Adrenal gland (tissue), 5 donors: Measurements from ENCODE around the gene NIN.

ENCODE experiments used
- POLR2A ChIP-seq, 2 donors: fragments of 450-650 bp; IDR thresholded peaks; one replicate each; pipeline ENCODE4 v1.6.1; 2017; ENCODE audit warnings: antibody characterized with exemption in 2 of 2, mild to moderate bottlenecking in 2 of 2, moderate library complexity in 1 of 2
- TF ChIP-seq, protein P1 (sequence below), 6 experiments: fragments of 450-650 bp in 4 of 6; fragments of 200-600 bp in 2 of 6; sonication (generic) in 1 of 6; IDR thresholded peaks; 1 replicate in 5 of 6; 2 replicates in 1 of 6; pipeline versions ENCODE4 v1.5.1 to v1.8.0; 2016 to 2021; ENCODE audit warnings: antibody characterized with exemption in 6 of 6, mild to moderate bottlenecking in 2 of 6, moderate library complexity in 1 of 6
- donor health status: DM: no; HTN: no; CAD: no.

DNA sequence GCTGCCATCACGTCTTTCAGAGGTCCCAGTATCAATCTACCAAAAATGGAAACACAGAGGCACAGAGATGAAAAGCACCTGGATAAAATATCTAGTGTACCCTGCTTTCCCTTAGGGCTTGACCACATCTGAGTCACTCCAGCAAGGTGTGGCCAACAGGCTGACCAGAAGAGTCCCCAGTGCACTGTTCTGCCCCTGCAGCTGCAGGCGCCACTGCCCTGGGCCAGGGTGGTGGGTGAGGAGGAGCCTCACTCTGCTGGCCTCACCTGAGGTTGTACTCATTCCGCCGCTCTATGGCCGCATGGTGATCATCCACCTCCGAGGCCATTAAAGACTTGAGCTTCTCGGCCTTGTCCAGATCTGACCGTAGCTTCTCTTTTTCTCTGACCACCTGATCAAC lies 60.4 kb downstream of the NIN start:
- TF ChIP-seq, protein P1, sequence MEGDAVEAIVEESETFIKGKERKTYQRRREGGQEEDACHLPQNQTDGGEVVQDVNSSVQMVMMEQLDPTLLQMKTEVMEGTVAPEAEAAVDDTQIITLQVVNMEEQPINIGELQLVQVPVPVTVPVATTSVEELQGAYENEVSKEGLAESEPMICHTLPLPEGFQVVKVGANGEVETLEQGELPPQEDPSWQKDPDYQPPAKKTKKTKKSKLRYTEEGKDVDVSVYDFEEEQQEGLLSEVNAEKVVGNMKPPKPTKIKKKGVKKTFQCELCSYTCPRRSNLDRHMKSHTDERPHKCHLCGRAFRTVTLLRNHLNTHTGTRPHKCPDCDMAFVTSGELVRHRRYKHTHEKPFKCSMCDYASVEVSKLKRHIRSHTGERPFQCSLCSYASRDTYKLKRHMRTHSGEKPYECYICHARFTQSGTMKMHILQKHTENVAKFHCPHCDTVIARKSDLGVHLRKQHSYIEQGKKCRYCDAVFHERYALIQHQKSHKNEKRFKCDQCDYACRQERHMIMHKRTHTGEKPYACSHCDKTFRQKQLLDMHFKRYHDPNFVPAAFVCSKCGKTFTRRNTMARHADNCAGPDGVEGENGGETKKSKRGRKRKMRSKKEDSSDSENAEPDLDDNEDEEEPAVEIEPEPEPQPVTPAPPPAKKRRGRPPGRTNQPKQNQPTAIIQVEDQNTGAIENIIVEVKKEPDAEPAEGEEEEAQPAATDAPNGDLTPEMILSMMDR (IDR thresholded peaks at IDR 0.05) = no peak
- TF ChIP-seq POLR2A (IDR thresholded peaks at IDR 0.05) = no peak
